IgD-negative memory B cell (primary cell): ENCODE data around the gene GPR15LG. TPM values are rescaled to one million over a fixed set of nuclear protein-coding genes. Genes with fewer than 3 reads are reported as not detected.
"Not testable (repeated sequence)": the region's sequence is repeated elsewhere in the genome, so short reads cannot be mapped to it uniquely, and the experiment has no call there.

ENCODE experiments used
- H3K27ac Mint-ChIP-seq, 3 donors: one replicate each; pipeline ENCODE4 v1.8.0; 2020 to 2022; ENCODE audit warnings: mild to moderate bottlenecking in 3 of 3, mixed read lengths in 3 of 3, moderate library complexity in 1 of 3
- H3K27me3 Mint-ChIP-seq: one replicate; pipeline ENCODE4 v1.8.0; 2021; ENCODE audit warnings: mixed read lengths
- H3K36me3 Mint-ChIP-seq: one replicate; pipeline ENCODE4 v1.8.0; 2020; ENCODE audit warnings: mild to moderate bottlenecking, mixed read lengths
- H3K4me1 Mint-ChIP-seq, 3 donors: one replicate each; pipeline ENCODE4 v1.8.0; 2020 to 2022; ENCODE audit warnings: mixed read lengths in 3 of 3, mild to moderate bottlenecking in 1 of 3
- H3K4me3 Mint-ChIP-seq, 4 donors: one replicate each; pipeline ENCODE4 v1.8.0; 2020 to 2022; ENCODE audit warnings: mild to moderate bottlenecking in 4 of 4, mixed read lengths in 4 of 4, moderate library complexity in 3 of 4
- H3K9me3 Mint-ChIP-seq, 3 donors: one replicate each; pipeline ENCODE4 v1.8.0; 2020 to 2021; ENCODE audit warnings: mixed read lengths in 3 of 3, mild to moderate bottlenecking in 1 of 3
- polyA plus RNA-seq: library from polyadenylated mRNA; unstranded; fragments of 300-500 nt; fragmentation: Illumina TruSeq; gene quantifications from one replicate; pipeline ENCODE4 v1.2.3, GENCODE V29; 2021

GPR15LG gene
- polyA plus RNA-seq, 1 donor from 2014 or later: not detected

GRCh38 chr10:84176351-84176750 lies 2.8 kb downstream of the GPR15LG start:
- Mint-ChIP-seq H3K27ac (peak overlapping the region; percentile 72 to 94 (median 89)), H3K4me1 (peaks cover 14 to 19% (median 18%) of the 10 kb centered on the region in 3 donors), H3K4me3 (no peak overlapping the region), H3K9me3 (peaks cover 0 to 2% (median 0%) of the 10 kb centered on the region in 3 donors), H3K27me3 (peaks cover 2% of the 10 kb centered on the region), H3K36me3 (peaks cover 6% of the 10 kb centered on the region)

GRCh38 chr10:84176836-84177474 lies 3.4 kb downstream of the GPR15LG start:
- peaks cover 4% of the 10 kb centered on the region for H3K36me3 Mint-ChIP-seq
- H3K4me3 Mint-ChIP-seq: peak overlapping the region in 2 of 4 donors; percentile 40 to 58
- H3K9me3 Mint-ChIP-seq: no peaks in the 10 kb centered on the region
- peak overlapping the region; percentile 72 to 94 (median 89) for H3K27ac Mint-ChIP-seq
- H3K27me3 Mint-ChIP-seq: peaks cover 2% of the 10 kb centered on the region
- H3K4me1 Mint-ChIP-seq: peaks cover 10 to 15% (median 13%) of the 10 kb centered on the region in 3 donors

- Mint-ChIP-seq H3K27ac (no peak overlapping the region), H3K27me3 (peaks cover 2% of the 10 kb centered on the region), H3K36me3 (no peaks in the 10 kb centered on the region), H3K4me3 (no peak overlapping the region), H3K9me3 (peaks cover 0 to 2% (median 0%) of the 10 kb centered on the region in 3 donors), H3K4me1 (peaks cover 4 to 8% (median 8%) of the 10 kb centered on the region in 3 donors)
These were observed 4.0 kb downstream of the GPR15LG start for GRCh38 chr10:84177541-84178141.

- Mint-ChIP-seq H3K27me3 (peaks cover 2% of the 10 kb centered on the region), H3K36me3 (no peaks in the 10 kb centered on the region), H3K9me3 (peaks cover 0 to 3% (median 0%) of the 10 kb centered on the region in 3 donors), H3K4me1 (peaks cover 4 to 5% (median 4%) of the 10 kb centered on the region in 3 donors), H3K27ac (no peak overlapping the region), H3K4me3 (no peak overlapping the region)
These were observed 4.6 kb downstream of the GPR15LG start for GRCh38 chr10:84178160-84178609.

- H3K27ac Mint-ChIP-seq: no peak overlapping the region
- peaks cover 0 to 3% (median 0%) of the 10 kb centered on the region in 3 donors for H3K9me3 Mint-ChIP-seq
- H3K27me3 Mint-ChIP-seq: peaks cover 2% of the 10 kb centered on the region
- H3K4me3 Mint-ChIP-seq: no peak overlapping the region
- peaks cover 4 to 5% (median 4%) of the 10 kb centered on the region in 3 donors for H3K4me1 Mint-ChIP-seq
- no peaks in the 10 kb centered on the region for H3K36me3 Mint-ChIP-seq
These were observed 5.6 kb downstream of the GPR15LG start for GRCh38 chr10:84179059-84179710.

- H3K27ac Mint-ChIP-seq, H3K9me3 Mint-ChIP-seq, H3K36me3 Mint-ChIP-seq, H3K4me3 Mint-ChIP-seq, H3K27me3 Mint-ChIP-seq, H3K4me1 Mint-ChIP-seq: not testable (repeated sequence)
These were observed 6.8 kb downstream of the GPR15LG start for GRCh38 chr10:84180386-84180785.

GRCh38 chr10:84181631-84182030 lies 8.0 kb downstream of the GPR15LG start:
- peaks cover 2% of the 10 kb centered on the region for H3K27me3 Mint-ChIP-seq
- no peaks in the 10 kb centered on the region for H3K36me3 Mint-ChIP-seq
- H3K4me1 Mint-ChIP-seq: peaks cover 3 to 8% (median 3%) of the 10 kb centered on the region in 3 donors
- no peak overlapping the region for H3K27ac Mint-ChIP-seq
- no peak overlapping the region for H3K4me3 Mint-ChIP-seq
- peaks cover 0 to 3% (median 0%) of the 10 kb centered on the region in 3 donors for H3K9me3 Mint-ChIP-seq

GRCh38 chr10:84184517-84184916 lies 10.9 kb downstream of the GPR15LG start:
- H3K4me3 Mint-ChIP-seq: peak overlapping the region in 1 of 4 donors; percentile 52
- H3K9me3 Mint-ChIP-seq: peaks cover 0 to 3% (median 0%) of the 10 kb centered on the region in 3 donors
- peak overlapping the region in 1 of 3 donors; percentile 76 for H3K27ac Mint-ChIP-seq
- no peaks in the 10 kb centered on the region for H3K36me3 Mint-ChIP-seq
- H3K27me3 Mint-ChIP-seq: peaks cover under 1% of the 10 kb centered on the region
- peaks cover 0 to 5% (median 0%) of the 10 kb centered on the region in 3 donors for H3K4me1 Mint-ChIP-seq

- H3K4me1 Mint-ChIP-seq: peaks cover 0 to 4% (median 0%) of the 10 kb centered on the region in 3 donors
- peaks cover 0 to 3% (median 0%) of the 10 kb centered on the region in 3 donors for H3K9me3 Mint-ChIP-seq
- no peak overlapping the region for H3K27ac Mint-ChIP-seq
- peaks cover 2% of the 10 kb centered on the region for H3K27me3 Mint-ChIP-seq
- no peaks in the 10 kb centered on the region for H3K36me3 Mint-ChIP-seq
- H3K4me3 Mint-ChIP-seq: no peak overlapping the region
These were observed 12.1 kb downstream of the GPR15LG start for GRCh38 chr10:84185526-84186175.

GRCh38 chr10:84188815-84189214 lies 15.2 kb downstream of the GPR15LG start:
- Mint-ChIP-seq H3K9me3 (no peaks in the 10 kb centered on the region), H3K4me1 (peaks cover 0 to 4% (median 1%) of the 10 kb centered on the region in 3 donors), H3K27ac (no peak overlapping the region), H3K4me3 (no peak overlapping the region), H3K27me3 (peaks cover 5% of the 10 kb centered on the region), H3K36me3 (peaks cover 4% of the 10 kb centered on the region)

- H3K4me3 Mint-ChIP-seq: no peak overlapping the region
- H3K27ac Mint-ChIP-seq: no peak overlapping the region
These were observed 17.0 kb downstream of the GPR15LG start for GRCh38 chr10:84190621-84191020.

GRCh38 chr10:84191106-84191505 lies 17.5 kb downstream of the GPR15LG start:
- peaks cover 4% of the 10 kb centered on the region for H3K36me3 Mint-ChIP-seq
- peaks cover 14% of the 10 kb centered on the region for H3K27me3 Mint-ChIP-seq
- H3K9me3 Mint-ChIP-seq: no peaks in the 10 kb centered on the region
- no peak overlapping the region for H3K4me3 Mint-ChIP-seq
- peak overlapping the region in 1 of 3 donors; percentile 17 for H3K27ac Mint-ChIP-seq
- peaks cover 0 to 1% (median 1%) of the 10 kb centered on the region in 3 donors for H3K4me1 Mint-ChIP-seq

More at GRCh38 chr10:84190621-84191020, 17.0 kb downstream of the GPR15LG start:
- peaks cover 4% of the 10 kb centered on the region for H3K36me3 Mint-ChIP-seq
- no peaks in the 10 kb centered on the region for H3K9me3 Mint-ChIP-seq
- H3K4me1 Mint-ChIP-seq: peaks cover 0 to 1% (median 1%) of the 10 kb centered on the region in 3 donors
- H3K27me3 Mint-ChIP-seq: peaks cover 10% of the 10 kb centered on the region

GRCh38 chr10:84193327-84193726 lies 19.7 kb downstream of the GPR15LG start:
- no peaks in the 10 kb centered on the region for H3K9me3 Mint-ChIP-seq
- no peak overlapping the region for H3K27ac Mint-ChIP-seq
- H3K36me3 Mint-ChIP-seq: peaks cover 4% of the 10 kb centered on the region
- H3K4me1 Mint-ChIP-seq: peaks cover 0 to 1% (median 1%) of the 10 kb centered on the region in 3 donors
- peak overlapping the region in 1 of 4 donors; percentile 20 for H3K4me3 Mint-ChIP-seq
- H3K27me3 Mint-ChIP-seq: peaks cover 20% of the 10 kb centered on the region

GRCh38 chr10:84193846-84194423 lies 20.3 kb downstream of the GPR15LG start:
- peak overlapping the region in 3 of 4 donors; percentile 64 to 83 (median 83) for H3K4me3 Mint-ChIP-seq
- peaks cover 0 to 1% (median 1%) of the 10 kb centered on the region in 3 donors for H3K4me1 Mint-ChIP-seq
- peaks cover 4% of the 10 kb centered on the region for H3K36me3 Mint-ChIP-seq
- no peak overlapping the region for H3K27ac Mint-ChIP-seq
- peaks cover 20% of the 10 kb centered on the region for H3K27me3 Mint-ChIP-seq
- no peaks in the 10 kb centered on the region for H3K9me3 Mint-ChIP-seq
